Fibroblast of peridontal ligament (primary cell): Measurements from ENCODE around the gene AACS.
"Not testable (repeated sequence)": the region's sequence is repeated elsewhere in the genome, so short reads cannot be mapped to it uniquely, and the experiment has no call there.

Experiments
- DNase-seq: peaks from one replicate; pipeline ENCODE4 v3.0.0-alpha.2; 2010; ENCODE audit errors: extremely low read depth

Gene AACS

DNA sequence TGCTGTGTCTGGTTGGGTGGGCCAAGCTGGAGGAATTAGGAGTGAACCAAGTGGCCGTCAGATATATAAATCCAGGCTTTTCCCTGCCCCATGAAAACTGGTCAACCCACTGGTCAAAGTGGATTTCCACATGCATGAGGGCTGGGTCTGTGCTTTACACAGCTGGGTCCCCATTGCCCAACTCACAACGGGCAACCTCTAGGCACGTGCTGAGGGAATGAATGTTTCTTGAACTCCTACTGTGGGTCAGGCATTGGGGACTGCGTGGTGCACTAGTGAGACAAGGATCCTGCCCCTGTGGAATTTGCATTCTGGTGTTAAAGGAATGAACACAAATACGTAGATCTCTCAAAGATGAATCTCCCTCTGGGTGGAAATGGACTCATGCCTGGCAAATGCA is 7.5 kb upstream of the AACS start:
- no peak for DNase-seq

- DNase-seq, result no peak
These were observed 4.0 kb upstream of the AACS start for GRCh38 chr12:125061229-125061628.

DNA sequence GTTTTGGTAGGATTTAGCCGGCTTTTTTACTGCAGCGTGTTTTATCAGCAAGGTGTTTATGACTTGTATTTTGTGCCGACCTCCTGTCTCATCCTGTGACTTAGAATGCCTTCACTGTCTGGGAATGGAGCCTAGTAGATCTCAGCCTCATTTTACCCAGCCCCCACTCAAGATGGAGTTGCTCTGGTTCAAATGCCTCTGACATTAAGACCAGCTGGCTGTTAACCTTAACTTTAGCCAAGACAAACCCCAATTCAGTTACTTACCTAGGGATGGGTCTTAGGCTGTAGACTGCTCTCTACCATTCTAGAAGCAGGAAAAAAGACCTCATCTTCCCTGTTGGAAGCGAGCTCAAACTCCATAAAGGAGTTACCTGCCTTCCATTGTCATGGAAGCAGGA is 1.7 kb upstream of the AACS start:
- DNase-seq, result not testable (repeated sequence)

DNA sequence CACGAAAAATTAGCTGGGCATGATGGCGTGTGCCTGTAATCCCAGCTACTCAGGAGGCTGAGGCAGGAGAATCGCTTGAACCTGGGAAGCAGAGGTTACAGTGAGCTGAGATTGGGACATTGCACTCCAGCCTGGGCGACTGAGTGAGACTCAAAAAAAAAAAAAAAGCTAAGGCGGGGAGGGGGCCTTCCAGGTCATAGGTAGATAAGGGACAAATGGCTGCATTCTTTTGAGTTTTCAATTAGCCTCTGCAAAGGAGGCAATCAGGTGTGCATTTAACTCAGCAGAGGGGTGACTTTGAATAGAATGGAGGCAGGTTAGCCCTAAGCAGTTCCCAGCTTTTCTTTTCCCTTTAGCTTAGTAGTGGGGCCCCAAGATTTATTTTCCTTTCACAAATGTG is 743 bp upstream of the AACS start:
- no peak for DNase-seq

DNA sequence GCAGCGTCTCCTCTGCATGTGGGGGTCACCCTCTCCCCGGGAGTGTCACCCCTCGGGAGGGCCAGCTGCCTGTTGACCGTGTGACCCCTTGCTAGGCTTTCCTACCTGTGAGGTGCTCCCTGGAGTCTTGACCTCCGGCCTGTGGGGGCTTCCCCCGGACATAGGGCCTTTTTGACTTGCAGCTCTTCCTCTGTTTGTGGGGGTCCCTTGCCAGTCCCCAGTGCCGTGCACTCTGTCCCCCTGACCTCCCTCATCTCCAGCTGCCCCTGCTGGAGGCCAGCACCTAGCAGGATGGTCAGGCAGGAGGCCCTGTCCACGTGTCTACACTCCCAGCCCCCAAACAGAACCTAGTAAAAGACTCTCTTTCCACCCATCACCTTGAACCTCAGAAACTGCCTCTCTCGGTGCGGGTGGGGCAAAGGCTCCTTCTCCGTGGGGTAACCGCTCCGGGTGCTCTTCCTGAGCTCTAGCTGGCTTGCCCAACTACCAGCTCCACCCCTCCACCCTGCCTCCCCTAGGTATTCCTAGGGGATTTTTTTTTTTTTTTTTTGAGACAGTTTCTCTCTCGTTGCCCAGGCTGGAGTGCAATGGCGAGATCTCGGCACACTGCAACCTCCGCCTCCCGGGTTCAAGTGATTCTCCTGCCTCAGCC is 810 bp downstream of the AACS start:
- no peak for DNase-seq

- no peak for DNase-seq
These were observed 3.2 kb downstream of the AACS start for GRCh38 chr12:125068391-125068790.

DNA sequence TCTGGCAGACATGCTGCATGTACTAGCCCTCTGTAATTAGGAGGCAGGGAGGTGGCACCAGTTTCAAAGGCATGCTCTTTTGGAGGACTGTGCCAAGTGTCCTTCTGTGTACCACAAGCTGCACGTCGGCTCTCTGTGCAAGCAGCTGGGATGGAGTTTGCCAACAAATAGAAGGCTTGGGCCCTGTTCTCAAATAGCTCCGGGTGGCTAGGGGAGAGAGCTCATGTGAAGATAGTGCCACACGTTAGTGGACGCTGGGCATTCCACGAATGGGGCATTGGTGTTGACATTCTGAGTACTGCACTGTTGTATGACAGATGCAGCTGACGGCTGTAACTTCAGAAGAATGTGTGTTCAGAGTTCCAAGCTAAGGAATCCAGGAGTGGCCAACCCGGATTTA is 4.4 kb downstream of the AACS start:
- no peak for DNase-seq

GRCh38 chr12:125070112-125070511 is 4.9 kb downstream of the AACS start:
- peak; percentile 14 for DNase-seq

GRCh38 chr12:125070661-125071390 is 5.6 kb downstream of the AACS start:
- no peak for DNase-seq

GRCh38 chr12:125071456-125071855 is 6.2 kb downstream of the AACS start:
- DNase-seq, result no peak

DNA sequence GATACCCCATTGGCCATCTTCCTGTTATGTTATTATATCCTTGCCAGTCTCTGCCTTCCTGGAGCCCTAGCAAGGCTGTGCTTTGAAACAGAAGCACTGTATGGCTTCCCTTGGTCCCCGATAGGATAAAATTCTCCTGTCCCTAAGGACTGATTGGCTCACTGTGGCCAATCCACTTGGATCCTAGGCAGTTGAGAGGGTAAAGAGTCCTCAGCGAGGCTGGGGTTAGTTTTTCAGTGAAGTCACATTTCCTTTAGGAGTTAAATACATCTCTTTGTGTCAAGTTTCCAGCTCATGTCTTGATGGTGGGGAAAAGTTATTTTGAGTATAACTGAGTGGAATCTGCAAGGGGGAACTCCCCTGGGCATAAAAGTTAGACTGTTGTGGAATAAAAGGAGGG is 7.3 kb downstream of the AACS start:
- no peak for DNase-seq

DNA sequence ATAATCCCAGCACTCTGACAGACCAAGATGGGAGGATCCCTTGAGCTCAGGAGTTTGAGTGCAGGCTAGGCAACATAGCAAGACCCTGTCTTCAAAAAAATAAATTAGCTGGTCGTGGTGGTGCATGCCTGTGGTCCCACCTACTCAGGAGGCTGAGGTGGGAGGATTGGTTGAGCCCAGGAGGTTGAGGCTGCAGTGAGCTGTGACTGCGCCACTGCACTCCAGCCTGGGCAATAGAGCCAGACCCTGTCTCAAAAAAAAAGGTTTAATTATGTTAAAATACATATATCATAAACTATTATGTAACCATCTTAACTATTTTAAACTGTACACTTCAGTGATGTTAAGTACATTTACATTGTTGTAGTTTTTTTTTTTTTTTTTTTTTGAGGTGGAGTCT is 9.1 kb downstream of the AACS start:
- not testable (repeated sequence) for DNase-seq

DNA sequence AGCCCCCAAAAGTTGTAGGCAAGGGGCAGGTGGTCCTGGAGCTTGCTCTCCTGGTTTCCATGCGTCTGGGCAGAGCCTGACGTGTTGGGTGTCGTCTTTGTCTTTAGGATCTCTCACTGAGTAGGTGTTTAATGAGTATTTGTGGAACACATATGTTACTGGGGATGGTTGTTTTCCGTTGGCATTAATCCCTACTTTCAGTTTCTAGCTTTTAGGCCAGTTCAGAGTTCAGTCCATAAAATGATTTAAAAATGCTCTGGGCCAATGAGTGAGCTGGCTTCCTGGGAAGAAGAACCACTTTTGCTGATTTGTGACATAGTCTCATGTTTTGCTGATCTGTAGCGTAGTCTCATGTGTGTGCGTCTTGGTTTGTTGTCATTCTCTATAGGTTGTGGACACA is 10.9 kb downstream of the AACS start:
- no peak for DNase-seq

DNA sequence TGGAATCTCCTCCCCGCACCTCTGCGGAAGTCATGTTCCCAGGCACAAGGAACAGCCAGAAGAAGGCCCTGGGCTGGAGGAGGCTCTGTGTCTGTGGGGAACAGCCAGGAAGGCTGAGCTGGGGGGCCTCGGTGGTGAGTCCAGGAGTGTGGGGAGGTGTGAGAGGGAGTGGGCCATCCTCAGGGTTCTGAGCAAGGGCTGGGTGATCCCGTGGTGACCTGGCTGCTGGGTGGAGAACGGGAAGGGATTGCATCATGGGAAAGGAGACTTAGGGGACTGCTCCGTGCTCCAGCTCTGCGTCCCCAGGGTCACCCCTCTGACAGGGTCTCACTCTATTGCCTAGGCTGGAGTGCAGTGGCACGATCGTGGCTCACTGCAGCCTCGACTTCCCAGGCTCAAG is 13.8 kb downstream of the AACS start:
- DNase-seq, result no peak

DNA sequence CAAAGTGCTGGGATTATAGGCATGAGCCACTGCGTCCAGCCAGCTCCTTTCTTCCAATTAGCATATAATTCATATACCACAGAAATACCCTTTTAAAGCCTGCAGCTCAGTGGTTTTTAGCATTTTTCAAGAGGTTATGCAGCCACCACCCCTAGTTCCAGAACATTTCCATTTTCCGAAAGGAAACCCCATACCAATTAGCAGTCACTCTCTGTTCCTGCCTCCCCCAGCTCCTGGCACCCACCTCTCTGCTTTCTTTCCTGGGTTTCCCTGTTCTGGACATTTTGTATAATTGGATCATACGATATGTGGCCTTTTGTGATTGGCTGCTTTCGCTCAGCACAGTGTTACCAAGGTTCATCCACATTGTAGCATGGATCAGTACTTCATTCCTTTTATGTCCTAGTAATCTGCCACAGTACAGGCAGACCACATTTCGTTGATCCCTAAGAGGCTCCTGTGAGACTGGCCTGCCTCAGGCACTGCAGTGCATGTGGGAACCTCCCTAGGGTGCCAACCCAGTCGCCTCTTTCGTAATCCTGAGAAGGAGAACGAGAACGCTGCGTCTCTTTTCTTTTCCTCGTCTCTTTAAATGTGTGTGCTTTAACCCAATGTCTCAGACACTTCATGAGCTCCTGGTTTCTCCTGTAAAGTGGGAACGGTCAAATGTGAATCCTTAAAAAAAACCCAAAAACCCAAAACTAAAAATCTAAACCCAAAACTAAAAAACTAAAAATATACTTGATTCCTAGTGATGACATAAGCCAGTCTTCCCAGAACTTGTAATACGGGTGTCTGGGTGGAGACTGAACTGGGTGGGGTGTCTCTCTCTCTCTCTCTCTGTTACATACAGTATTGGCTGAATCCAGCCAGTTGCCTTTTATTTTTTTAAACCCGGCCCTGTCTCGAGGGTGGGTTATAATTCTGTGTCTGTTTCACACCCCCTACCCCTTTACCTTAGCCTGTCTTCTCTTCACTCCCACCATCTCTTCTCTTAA is 14.7 kb downstream of the AACS start:
- DNase-seq, result peak; percentile 37

- DNase-seq, result no peak
These were observed 16.2 kb downstream of the AACS start for GRCh38 chr12:125081427-125081826.

DNA sequence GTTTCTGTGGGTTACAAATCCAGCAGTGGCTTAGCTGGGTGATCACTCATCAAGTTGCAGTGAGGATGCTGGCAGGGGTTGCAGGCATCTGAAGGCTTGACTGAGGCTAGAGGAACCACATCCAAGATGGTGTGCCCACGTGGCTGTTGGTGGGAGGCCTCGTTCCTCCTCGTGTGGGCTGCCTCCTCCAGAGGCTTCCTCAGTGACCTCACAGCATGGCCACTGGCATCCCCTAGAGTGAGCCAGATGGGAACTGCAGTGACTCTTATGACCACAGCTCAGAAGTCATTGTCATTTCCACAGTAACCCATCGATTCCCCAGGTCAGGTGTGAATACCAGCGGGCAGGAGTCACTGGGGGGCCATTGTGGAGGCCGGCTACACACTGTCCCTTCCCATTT is 17.8 kb downstream of the AACS start:
- DNase-seq, result no peak

DNA sequence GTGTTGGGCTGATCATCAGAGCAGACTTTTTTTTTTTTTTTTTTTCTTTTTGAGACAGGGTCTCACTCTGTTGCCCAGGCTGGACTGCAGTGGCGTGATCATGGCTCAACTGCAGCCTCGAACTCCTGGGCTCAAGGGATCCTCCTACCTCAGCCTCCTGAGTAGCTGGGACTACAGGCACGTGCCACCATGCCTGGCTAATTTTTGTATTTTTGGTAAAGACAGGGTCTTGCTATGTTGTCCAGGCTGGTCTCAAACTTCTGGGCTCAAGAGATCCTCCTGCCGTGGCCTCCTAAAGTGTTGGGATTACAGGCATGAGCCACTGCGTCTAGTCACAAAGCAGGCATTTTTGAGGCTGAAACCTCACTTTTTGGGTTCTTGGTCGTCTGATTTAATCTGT is 23.0 kb downstream of the AACS start:
- not testable (repeated sequence) for DNase-seq

DNA sequence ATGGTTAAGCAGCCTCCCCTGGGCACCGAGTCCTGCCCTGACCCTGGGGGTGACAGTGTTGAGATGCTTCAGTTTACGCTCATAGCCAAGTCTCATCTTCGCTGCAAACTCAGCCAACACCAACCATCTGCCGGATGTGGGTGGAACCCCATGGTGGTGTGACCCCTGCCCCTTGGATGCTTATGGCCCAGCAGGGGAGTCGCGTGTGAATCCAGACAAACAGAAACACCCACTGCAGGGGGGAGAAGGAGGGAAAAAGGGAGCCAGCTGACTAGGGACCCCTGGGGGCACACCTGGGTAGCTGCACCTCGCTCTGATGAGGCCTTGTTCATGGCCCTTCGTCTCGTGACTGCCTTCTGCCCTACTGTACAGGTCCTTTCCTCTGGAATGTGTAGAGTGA is 23.8 kb downstream of the AACS start:
- no peak for DNase-seq

- DNase-seq, result no peak
These were observed 24.4 kb downstream of the AACS start for GRCh38 chr12:125089626-125090025.

DNA sequence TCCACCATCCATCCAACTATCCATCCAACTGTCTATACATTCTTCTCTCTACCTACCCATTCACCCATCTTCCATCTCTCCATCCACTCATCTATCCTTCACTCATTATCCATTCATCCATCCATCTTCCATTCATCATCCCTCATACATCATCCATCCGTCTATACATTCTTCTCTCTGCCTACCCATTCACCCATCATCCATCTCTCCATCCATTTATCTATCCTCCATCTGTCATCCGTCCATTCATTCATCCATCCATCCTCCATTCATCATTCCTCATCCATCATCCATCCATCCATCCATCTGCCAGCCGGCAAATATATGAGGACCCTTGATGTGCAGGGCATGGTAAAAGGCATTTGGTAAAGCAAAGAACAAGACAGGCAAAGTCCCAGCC is 25.2 kb downstream of the AACS start:
- no peak for DNase-seq

- no peak for DNase-seq
These were observed 26.2 kb downstream of the AACS start for GRCh38 chr12:125091401-125091800.
